ENCODE measurements around the gene NUP133.
"Not testable (repeated sequence)": the region's sequence is repeated elsewhere in the genome, so short reads cannot be mapped to it uniquely, and the experiment has no call there.

The NUP133 gene

DNA sequence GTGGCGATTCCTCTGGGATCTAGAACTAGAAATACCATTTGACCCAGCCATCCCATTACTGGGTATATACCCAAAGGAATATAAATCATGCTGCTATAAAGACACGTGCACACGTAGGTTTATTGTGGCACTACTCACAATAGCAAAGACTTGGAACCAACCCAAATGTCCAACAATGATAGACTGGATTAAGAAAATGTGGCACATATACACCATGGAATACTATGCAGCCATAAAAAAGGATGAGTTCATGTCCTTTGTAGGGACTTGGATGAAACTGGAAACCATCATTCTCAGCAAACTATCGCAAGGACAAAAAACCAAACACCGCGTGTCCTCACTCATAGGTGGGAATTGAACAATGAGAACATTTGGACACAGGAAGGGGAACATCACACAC lies 3.5 kb upstream of the NUP133 start:
- in situ Hi-C loops (cut with HindIII; ENCODE audit: low pct_ligation_motif_present, low pct_unique_long_range_greater_than_20kb, low sequenced_read_pairs); DNase-seq: not testable (repeated sequence)

DNA sequence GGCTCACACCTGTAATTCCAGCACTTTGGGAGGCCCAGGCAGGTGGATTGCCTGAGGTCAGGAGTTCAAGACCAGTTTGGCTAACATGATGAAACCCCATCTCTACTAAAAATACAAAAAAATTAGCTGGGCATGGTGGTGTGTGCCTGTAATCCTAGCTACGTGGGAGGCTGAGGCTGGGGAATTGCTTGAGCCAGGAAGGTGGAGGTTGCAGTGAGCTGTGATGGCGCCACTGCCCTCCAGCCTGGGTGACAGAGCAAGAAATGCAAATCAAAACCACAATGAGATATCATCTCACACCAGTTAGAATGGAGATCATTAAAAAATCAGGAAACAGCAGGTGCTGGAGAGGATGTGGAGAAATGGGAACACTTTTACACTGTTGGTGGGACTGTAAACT lies 3.1 kb upstream of the NUP133 start:
- in situ Hi-C loops (cut with HindIII; ENCODE audit: low pct_ligation_motif_present, low pct_unique_long_range_greater_than_20kb, low sequenced_read_pairs); DNase-seq: not testable (repeated sequence)

DNA sequence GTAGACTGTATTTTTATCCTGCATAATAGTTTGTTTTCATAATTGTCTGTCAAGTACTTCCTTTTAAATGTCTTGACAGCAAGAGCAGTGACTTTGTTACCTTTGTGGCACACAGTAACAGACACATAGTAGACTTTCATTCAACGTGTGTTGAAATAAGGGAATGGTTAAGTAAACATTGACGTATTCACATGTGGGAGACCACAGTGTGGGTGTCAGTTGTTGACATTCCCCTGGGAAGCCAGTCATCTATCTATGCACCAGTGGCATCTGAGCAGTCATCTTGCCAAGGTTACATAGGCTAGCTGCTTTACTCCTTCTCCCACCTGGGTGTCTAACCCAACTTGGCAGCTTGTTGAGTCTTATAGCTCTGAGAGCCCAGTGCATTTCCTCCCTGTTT lies 1.4 kb upstream of the NUP133 start:
- in situ Hi-C loops (cut with HindIII; ENCODE audit: low pct_ligation_motif_present, low pct_unique_long_range_greater_than_20kb, low sequenced_read_pairs): no loop called here

DNA sequence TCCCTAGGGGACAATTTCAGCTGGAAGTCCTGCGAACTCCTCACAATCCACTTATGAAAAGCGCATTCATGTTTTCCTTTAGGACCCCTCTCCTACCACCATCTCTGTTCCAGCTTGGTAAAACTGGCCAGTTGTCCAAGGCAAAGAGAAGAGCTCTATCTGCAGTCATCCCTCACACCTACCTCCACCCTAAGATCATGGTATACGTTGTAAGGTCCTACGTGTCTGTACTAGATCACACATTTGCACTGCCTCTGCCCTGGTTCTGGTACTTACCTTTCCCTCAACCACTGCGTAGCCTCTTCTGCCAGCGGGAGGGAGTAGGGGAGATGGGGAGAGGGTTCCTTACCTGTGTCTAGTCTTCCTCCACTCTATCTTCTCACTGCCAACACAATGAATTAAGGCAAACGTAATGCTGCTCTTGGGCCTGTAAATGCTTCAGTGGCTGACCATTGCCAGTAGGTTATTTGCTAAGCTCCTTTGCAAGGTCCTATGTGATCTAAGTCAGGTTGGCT lies 739 bp upstream of the NUP133 start:
- in situ Hi-C loops (cut with HindIII; ENCODE audit: low pct_ligation_motif_present, low pct_unique_long_range_greater_than_20kb, low sequenced_read_pairs): no loop called here
- no peak for DNase-seq

More for the DNA sequence above, 1.4 kb upstream of the NUP133 start:
- no peak for DNase-seq

DNA sequence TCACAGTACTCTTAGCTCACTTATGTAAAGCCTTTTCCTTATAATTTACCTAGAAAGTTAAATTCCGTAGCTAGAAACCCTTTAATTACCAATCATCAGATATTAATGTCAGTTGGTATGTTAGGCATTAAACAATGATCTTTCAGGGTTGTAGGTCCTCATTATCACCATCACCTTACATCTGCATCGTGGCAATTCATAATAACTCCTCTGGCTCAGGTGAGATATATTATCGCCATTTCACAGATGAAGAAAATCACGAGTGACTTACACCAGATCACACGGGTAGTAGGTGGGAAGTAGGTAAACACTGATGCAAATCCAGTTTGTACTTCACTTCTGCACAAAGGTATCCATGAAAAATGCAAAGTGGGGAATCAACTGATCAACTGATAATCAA lies 639 bp downstream of the NUP133 start:
- DNase-seq: no peak

DNA sequence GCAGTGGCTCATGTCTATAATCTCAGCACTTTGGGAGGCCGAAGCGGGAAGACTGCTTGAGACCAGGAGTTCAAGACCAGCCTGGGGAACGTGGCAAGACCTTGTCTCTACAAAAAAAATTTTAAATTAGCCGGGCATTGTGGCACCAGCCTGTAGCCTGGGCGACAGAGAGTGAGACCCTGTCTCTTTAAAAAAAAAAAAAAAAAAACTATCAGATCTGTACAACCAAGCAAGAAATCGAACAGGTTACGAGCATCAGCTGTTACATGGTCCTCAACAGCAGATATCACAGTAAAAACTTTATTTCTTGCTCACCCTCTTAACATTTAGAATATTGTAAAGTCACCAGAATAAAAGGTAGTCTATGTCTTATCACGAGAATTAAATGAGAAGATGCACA lies 1.5 kb downstream of the NUP133 start:
- in situ Hi-C loops (cut with HindIII; ENCODE audit: low pct_ligation_motif_present, low pct_unique_long_range_greater_than_20kb, low sequenced_read_pairs): no loop called here
- no peak for DNase-seq

More for the DNA sequence above, 639 bp downstream of the NUP133 start:
- in situ Hi-C loops (cut with HindIII; ENCODE audit: low pct_ligation_motif_present, low pct_unique_long_range_greater_than_20kb, low sequenced_read_pairs): no loop called here

DNA sequence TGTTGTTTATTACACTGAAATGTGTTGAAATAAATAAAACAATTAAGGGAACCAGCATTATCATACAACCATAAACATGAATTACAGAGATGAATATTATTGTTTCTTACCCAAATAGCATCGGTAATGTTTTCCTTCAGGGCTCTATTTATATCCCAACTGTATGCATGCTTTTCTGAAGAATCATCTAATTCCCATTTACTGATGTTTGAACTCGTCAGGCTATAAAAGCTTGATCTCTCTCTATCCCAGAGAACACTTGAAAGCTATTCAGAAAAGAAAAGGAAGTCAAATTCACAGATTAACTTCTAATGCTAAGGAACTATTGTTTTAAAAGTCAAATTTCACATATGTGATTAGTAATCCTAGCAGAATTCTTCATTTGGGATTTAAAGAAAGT lies 12.4 kb downstream of the NUP133 start:
- in situ Hi-C loops (cut with HindIII; ENCODE audit: low pct_ligation_motif_present, low pct_unique_long_range_greater_than_20kb, low sequenced_read_pairs): no loop called here
- DNase-seq: no peak

DNA sequence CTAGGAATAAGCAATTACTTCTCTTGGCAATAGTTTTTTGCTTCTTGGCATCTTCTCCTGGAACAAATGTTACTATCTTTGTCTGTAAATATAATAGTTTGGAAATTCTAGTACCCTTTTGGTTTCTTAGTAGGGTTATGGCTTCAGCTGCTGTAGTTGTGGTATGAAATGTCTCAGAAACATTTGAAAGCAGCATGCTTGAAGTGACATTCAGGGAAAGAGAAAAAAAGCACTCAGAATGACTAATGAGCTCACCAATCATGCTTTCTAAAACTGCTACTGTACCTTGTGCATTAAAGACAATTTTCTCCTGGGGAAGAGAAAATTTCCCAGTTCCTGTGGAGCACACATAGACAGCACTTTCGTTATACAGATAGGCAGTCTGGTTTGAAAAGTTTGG lies 21.0 kb downstream of the NUP133 start:
- no peak for DNase-seq
- in situ Hi-C loops (cut with HindIII; ENCODE audit: low pct_ligation_motif_present, low pct_unique_long_range_greater_than_20kb, low sequenced_read_pairs): no loop called here

DNA sequence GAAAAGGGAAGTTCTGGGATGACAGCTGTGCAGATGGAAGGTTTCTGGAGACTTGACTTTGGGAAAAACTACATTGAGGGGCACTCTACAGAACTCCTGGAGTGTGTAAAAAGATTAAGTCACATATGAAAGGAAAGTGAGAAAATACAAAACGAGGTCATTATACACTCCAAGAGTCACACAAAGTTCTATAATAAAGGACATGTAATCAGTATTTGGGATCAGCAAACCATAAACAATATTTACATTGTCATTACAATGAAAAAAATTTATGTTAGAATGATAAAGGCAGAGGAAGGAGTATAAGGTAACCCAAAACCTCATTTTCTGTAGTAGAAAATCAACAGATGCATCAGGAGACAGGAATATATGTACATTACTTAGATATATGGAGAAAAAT lies 22.8 kb downstream of the NUP133 start:
- DNase-seq: no peak
- in situ Hi-C loops (cut with HindIII; ENCODE audit: low pct_ligation_motif_present, low pct_unique_long_range_greater_than_20kb, low sequenced_read_pairs): no loop called here

DNA sequence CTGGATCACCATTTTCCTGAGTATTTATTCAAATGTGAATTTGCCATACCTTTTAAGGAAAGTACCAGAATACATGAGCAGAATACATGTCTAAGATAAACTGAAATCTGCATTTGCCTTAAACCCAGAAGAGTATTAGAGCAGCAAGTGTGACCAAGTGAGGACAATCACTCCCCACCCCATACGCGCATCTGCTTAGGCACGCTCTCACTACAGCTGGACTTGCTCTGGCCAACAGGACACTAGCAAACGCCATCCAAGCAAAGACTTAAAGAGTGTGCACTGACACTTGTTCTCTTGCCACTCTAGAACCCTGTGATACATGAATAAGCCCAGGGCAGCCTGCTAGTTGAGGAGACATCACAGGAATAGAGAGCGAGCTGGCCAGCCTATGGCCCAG lies 25.6 kb downstream of the NUP133 start:
- in situ Hi-C loops (cut with HindIII; ENCODE audit: low pct_ligation_motif_present, low pct_unique_long_range_greater_than_20kb, low sequenced_read_pairs): no loop called here
- no peak for DNase-seq

DNA sequence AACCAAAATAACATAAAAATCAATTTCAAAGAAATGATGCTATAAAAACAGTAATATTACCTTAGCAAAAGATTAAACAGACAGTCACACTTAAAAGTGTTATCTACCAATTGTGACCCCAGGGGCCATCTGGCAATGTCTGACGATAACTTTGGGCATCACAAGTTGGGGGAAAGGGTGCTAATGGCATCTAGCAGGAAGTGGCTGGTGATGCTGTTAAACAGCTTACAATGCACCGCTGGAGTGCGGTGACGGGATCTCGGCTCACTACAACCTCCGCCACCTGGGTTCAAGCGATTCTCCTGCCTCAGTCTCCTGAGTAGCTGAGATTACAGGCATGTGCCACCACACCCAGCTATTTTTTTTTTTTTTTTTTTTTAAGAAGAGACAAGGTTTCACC lies 27.6 kb downstream of the NUP133 start:
- in situ Hi-C loops (cut with HindIII; ENCODE audit: low pct_ligation_motif_present, low pct_unique_long_range_greater_than_20kb, low sequenced_read_pairs): no loop called here

DNA sequence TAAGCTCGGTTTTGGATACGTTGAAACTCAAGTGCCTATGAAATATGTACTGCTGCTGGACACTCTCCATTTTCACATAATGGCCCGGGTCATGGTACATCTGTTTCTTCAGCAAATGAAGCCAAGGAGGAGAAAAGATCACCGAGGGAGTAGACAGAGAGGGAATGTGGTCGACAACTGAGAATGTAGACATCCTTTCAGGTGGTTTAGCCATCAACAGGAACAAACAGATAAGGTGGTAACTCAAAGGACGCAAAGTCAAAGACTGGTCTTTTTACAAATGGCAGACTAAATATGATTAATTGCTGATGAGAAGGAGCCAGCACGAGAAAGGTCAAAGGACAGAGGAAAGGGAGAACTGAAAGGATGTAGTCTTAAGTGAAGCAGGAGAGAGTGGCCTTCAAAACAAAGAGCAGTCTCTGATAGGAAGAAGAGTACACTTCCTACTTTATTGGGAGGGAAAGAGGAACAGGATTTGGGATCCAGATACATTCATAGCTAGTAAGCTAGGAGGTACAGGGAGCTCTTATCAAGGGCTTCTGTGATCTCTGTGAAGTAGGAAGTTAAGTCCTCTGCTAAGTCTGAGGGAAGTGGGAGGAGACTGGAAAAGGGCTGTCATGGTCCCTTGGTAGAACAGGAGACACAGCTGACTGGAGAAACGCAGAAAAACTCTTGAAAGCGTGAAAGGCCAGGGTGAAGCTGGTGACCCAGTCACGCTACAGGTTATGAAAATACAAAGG lies 28.3 kb downstream of the NUP133 start:
- no peak for DNase-seq

More for the DNA sequence above, 27.6 kb downstream of the NUP133 start:
- DNase-seq: no peak

DNA sequence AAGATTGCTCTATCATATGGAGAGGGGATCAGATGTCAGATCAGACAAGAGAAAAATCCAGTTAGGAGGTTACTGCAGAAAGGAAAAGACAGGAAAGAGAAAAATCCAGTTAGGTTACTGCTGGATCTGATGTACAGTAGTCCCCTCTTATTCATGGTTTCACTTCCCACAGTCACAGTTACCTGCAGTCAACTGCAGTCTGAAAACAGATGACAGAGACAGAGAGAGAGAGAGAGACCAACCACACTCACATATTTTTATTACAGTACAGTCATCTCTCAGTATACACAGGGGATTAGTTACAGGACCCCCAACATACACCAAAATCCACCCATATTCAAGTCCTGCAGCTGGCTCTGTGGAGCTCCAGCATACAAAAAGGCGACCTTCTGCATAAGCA lies 29.3 kb downstream of the NUP133 start:
- no peak for DNase-seq
- in situ Hi-C loops (cut with HindIII; ENCODE audit: low pct_ligation_motif_present, low pct_unique_long_range_greater_than_20kb, low sequenced_read_pairs): no loop called here

More for the DNA sequence above, 28.3 kb downstream of the NUP133 start:
- in situ Hi-C loops (cut with HindIII; ENCODE audit: low pct_ligation_motif_present, low pct_unique_long_range_greater_than_20kb, low sequenced_read_pairs): no loop called here

DNA sequence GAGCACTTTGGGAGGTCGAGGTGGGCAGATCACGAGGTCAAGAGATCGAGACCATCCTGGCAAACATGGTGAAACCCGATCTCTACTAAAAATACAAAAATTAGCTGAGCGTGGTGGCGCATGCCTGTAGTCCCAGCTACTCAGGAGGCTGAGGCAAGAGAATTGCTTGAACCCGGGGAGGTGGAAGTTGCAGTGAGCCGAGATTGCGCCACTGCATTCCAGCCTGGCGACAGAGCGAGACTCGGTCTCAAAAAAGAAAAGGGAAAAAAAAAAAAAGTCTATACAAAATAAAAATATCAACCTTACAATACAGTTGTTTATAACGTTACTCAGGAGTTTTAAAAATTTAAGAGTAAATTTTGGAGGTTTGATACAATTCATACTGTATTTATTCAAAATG lies 32.3 kb downstream of the NUP133 start:
- in situ Hi-C loops (cut with HindIII; ENCODE audit: low pct_ligation_motif_present, low pct_unique_long_range_greater_than_20kb, low sequenced_read_pairs): not testable (repeated sequence)

DNA sequence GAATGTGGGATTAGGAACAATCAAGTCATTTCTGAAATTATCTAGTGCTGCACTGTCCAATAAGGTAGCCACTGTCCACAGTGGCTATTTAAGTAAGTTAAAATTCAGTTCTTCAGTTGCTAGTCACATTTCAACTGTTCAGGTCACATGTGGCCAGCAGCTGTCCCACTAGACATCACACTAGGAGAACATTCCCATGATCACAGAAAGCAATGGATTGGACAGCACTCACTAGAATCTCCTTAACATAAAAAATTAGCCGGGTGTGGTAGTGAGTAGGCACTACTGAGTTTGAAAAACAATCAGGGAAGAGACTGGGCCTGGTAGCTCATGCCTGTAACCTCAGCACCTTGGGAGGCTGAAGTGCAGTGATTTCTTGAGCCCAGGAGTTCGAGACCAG lies 33.6 kb downstream of the NUP133 start:
- no peak for DNase-seq
- in situ Hi-C loops (cut with HindIII; ENCODE audit: low pct_ligation_motif_present, low pct_unique_long_range_greater_than_20kb, low sequenced_read_pairs): no loop called here

More for the DNA sequence above, 32.3 kb downstream of the NUP133 start:
- not testable (repeated sequence) for DNase-seq

DNA sequence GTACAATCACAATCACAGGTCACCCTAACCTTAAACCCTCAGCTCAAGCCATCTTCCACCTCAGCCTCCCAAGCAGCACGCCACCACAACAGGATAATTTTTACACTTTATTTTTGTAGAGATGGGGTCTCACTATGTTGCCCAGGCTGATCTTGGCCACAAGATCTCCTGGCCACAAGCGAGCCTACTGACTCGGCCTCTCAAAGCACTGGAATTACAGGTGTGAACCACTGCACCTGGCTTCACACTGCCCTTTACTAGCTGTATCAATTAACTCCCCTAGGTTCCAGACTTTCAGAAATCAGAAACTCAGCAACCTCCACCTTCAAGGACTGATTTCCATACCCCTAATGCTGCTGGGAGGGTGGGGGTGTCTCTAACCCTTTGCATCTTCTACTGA lies 37.0 kb downstream of the NUP133 start:
- no peak for DNase-seq
- in situ Hi-C loops (cut with HindIII; ENCODE audit: low pct_ligation_motif_present, low pct_unique_long_range_greater_than_20kb, low sequenced_read_pairs): no loop called here

DNA sequence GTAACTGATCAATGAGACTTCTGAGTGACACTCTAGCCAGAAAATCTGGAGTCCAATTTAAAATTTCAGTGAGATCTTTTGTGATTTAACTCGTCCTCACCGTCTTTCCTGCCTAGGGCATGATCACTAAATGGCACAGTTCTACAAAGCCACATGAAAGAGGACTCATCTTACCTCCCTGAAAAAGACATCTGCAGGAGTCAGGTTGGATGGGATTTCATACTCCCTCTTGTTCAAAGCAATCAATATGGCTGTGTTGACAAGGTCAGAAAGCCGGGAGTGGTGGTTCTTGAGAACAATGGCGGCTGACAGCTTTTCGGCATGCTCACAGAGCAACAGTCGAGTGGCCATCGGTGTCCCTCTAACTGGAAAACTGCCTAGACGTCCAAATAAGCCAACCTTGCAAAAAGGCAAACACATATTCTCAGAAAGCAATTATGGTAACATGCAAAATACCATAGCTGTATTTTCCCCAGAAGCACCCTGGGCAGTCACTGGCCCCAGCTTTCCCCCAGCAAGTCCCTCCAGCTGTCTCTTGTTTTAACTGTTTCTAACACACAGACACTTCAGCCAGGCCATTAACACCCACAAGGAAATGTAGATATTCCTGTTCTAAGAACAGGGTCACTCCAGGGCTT lies 37.6 kb downstream of the NUP133 start:
- in situ Hi-C loops (cut with HindIII; ENCODE audit: low pct_ligation_motif_present, low pct_unique_long_range_greater_than_20kb, low sequenced_read_pairs): no loop called here
- DNase-seq: no peak

DNA sequence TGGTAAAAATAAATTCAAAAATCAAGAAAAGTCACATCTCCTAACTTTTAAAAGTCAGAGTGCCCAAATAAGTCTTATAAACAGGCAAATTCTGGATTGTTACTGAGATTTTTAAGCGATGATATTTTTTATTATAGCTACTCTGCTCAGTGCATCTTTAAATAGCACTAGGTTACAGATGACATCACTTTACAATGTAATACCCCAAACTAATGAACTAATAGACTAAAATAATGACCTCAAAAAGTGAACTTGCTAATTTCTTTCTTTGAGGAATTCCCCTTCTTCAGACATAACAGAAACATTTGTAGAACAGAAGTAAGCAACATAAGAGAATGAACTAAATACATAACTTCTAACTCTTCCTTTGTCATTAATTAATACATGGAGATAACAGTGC lies 41.3 kb downstream of the NUP133 start:
- DNase-seq: no peak
- in situ Hi-C loops (cut with HindIII; ENCODE audit: low pct_ligation_motif_present, low pct_unique_long_range_greater_than_20kb, low sequenced_read_pairs): no loop called here

DNA sequence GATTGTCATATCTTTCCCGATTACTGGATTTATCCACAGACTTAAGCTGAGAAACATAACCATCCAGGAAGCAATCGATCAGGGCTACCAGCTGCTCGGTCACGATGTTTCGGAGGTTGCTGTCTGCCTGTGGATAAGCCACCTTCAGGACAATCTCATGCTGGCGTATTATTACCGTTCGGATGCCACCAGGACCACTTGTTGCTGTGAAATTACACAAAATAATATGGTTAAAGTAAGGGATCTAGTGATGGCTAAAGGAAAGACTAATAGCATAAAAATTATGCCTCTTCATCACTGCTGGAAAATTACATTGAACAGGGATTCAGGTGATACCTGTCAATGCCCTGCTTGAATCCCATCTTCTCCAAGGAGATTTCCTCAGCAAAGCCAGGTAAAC lies 43.5 kb downstream of the NUP133 start:
- DNase-seq: no peak
- in situ Hi-C loops (cut with HindIII; ENCODE audit: low pct_ligation_motif_present, low pct_unique_long_range_greater_than_20kb, low sequenced_read_pairs): no loop called here
